BJ (cell line): ENCODE measurements around the gene GNPDA1. TPM values are rescaled to one million over a fixed set of nuclear protein-coding genes. Genes with fewer than 3 reads are reported as not detected.

Experiments
- CTCF ChIA-PET: fragments of 350-600 bp; formaldehyde crosslinking; extraction: SDS; loops from one replicate; lab custom pipeline; 2021; ENCODE audit warnings: antibody characterized with exemption, inconsistent platforms; lab: Yijun Ruan, JAX
- POLR2A ChIA-PET: fragments of 300-600 bp; sonication (Branson Sonifier 250); formaldehyde crosslinking; extraction: SDS; loops from one replicate; lab custom pipeline; 2021; ENCODE audit warnings: antibody characterized with exemption; lab: Charles Lee
- DNase-seq: peaks from one replicate; pipeline ENCODE4 v3.0.0-alpha.2; 2011; ENCODE audit warnings: low read depth
- H3K27me3 ChIP-seq: 2 replicates; pipeline ENCODE4 v1.6.0; 2011; ENCODE audit warnings: low read length; ENCODE audit not compliant: control insufficient read depth, insufficient read depth
- H3K36me3 ChIP-seq: 2 replicates; pipeline ENCODE4 v1.5.1; 2011; ENCODE audit warnings: low read length; ENCODE audit not compliant: control insufficient read depth, insufficient read depth
- H3K4me3 ChIP-seq: 2 replicates; pipeline ENCODE4 v1.5.1; 2011; ENCODE audit warnings: low read depth, mild to moderate bottlenecking, control low read depth, low read length
- polyA minus RNA-seq: library from RNA; depleted of rRNA, polyadenylated mRNA; stranded (reverse); fragments of >200 nt; gene quantifications from 2 replicates; pipeline ENCODE4 v1.2.3, GENCODE V29; 2011; rRNA and poly(A)+ RNA removed
- polyA plus RNA-seq: library from polyadenylated mRNA; depleted of rRNA; stranded (reverse); fragments of >200 nt; gene quantifications from 2 replicates; pipeline ENCODE4 v1.2.3, GENCODE V29; 2011; rRNA removed
- TF ChIP-seq, protein P1 (sequence below): IDR thresholded peaks from 2 replicates; pipeline ENCODE4 v1.5.1; 2011; ENCODE audit warnings: low read depth, mild to moderate bottlenecking, control low read depth, inconsistent platforms, low read length, moderate library complexity; ENCODE audit not compliant: insufficient read depth

Gene GNPDA1
- 12.5 TPM in 2 replicates for polyA plus RNA-seq
- 8.6 and 9.5 TPM in 2 replicates for polyA minus RNA-seq

DNA sequence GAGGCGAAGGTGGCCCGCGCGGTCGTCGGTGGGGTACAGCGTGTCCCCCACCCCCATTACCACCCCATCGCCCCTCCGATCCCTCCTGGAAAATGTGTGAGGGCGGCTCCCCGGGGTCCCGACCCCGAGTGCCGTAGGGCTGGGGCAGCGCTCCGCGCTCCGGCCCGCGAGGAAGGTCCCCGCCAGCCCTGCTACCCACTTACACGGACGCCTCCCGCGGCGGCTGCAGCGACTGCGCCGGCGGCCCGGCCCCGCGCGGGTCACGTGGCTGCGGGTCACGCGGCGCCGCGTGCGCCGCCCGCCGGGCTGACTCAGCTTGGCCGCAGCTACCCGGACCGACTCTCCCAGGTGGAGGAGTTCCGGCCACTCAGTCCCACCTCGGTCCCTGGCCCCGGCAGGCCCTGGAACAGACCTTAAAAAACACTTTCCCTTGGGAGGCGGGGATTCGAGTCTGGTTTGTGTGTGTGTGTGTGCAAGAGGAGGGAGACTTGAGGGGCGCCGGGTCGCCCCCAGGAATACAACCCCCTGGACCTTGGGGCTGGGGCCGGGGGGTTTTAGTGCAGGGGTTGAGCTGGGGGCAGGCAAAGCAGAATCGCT is at the start of gene GNPDA1:
TSS of gene GNPDA1 (minus strand) at position 236 of the 597 bp plus-strand sequence. CDS start 992 bp downstream, outside the sequence.
- CTCF ChIA-PET, result interaction anchor here (0.6 to 5.9 kb wide), 13 partner anchors 11 to 321 kb away, joined by 3 to 50 read pairs (median 5); partner anchors contain the start of genes NDFIP1 and RNF14
- Histone ChIP-seq H3K36me3 (no peaks in the 10 kb centered on the region; the same call in 1 of the 2 replicates), H3K27me3 (peaks cover under 1% of the 10 kb centered on the region; the same call in 1 of the 2 replicates), H3K4me3 (peak within 1 kb of the TSS; percentile 68)
- no peak for DNase-seq
- TF ChIP-seq, protein P1, sequence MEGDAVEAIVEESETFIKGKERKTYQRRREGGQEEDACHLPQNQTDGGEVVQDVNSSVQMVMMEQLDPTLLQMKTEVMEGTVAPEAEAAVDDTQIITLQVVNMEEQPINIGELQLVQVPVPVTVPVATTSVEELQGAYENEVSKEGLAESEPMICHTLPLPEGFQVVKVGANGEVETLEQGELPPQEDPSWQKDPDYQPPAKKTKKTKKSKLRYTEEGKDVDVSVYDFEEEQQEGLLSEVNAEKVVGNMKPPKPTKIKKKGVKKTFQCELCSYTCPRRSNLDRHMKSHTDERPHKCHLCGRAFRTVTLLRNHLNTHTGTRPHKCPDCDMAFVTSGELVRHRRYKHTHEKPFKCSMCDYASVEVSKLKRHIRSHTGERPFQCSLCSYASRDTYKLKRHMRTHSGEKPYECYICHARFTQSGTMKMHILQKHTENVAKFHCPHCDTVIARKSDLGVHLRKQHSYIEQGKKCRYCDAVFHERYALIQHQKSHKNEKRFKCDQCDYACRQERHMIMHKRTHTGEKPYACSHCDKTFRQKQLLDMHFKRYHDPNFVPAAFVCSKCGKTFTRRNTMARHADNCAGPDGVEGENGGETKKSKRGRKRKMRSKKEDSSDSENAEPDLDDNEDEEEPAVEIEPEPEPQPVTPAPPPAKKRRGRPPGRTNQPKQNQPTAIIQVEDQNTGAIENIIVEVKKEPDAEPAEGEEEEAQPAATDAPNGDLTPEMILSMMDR, result no peak
- POLR2A ChIA-PET, result no interaction called here

DNA sequence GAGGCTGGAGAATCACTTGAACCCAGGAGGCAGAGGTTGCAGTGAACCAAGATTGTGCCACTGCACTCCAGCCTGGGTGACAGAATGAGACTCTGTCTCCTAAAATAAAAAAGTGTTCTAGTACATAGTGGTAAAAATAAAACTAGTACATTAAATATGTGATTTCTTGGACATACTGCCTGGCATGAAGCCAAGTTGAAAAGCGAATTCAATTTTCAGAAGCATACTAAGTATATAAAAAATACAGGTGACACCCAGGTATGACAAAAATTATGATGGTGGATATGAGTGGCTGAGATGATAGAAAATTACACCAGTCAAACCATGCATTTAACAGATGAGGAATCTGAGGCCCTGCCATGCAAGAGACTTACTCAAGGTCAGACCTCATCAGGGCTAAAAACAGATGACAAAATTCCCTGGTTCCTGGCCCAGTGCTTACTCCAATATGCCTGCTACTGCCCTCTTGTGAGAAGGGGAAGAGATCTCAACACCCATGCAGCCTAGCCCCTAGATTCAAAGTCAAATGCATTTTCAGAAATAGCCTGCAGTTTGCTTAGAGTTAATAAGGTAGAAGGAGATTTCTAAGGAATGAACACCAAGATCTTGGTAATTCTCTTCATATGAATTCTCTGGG is 46.6 kb upstream of the GNPDA1 start:
- no peaks in the 10 kb centered on the region for H3K36me3 ChIP-seq
- H3K27me3 ChIP-seq, result no peaks in the 10 kb centered on the region
- POLR2A ChIA-PET, result no interaction called here
- TF ChIP-seq, protein P1, result no peak
- CTCF ChIA-PET, result interaction anchor here (1.3 kb wide), 1 partner anchor 27 kb away, joined by 3 read pairs; no protein-coding TSS in a partner anchor
- H3K4me3 ChIP-seq, result no peak overlapping the region
- DNase-seq, result no peak

DNA sequence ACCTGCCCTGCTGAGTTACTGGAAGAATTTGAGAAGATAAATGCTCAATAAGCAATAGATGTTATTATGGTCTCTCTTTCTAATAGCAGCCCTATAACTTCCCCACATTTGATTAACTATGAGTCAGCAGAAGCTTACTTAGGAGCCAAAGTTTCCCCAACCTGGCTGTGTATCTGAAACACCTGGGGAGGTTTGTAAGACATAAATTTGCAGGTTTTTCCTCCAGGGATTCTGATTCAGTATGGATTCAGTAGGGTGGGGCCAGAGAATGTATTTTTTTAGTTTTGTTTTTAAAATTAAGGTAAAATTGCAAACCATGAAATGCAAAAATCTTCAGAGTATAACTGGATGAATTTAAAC is 44.9 kb upstream of the GNPDA1 start:
- Histone ChIP-seq H3K4me3 (no peak overlapping the region), H3K27me3 (no peaks in the 10 kb centered on the region), H3K36me3 (no peaks in the 10 kb centered on the region)
- TF ChIP-seq, protein P1, result no peak
- ChIA-PET CTCF (interaction anchor here (0.9 kb wide), 1 partner anchor 42 kb away, joined by 3 read pairs; no protein-coding TSS in a partner anchor), POLR2A (no interaction called here)
- no peak for DNase-seq

DNA sequence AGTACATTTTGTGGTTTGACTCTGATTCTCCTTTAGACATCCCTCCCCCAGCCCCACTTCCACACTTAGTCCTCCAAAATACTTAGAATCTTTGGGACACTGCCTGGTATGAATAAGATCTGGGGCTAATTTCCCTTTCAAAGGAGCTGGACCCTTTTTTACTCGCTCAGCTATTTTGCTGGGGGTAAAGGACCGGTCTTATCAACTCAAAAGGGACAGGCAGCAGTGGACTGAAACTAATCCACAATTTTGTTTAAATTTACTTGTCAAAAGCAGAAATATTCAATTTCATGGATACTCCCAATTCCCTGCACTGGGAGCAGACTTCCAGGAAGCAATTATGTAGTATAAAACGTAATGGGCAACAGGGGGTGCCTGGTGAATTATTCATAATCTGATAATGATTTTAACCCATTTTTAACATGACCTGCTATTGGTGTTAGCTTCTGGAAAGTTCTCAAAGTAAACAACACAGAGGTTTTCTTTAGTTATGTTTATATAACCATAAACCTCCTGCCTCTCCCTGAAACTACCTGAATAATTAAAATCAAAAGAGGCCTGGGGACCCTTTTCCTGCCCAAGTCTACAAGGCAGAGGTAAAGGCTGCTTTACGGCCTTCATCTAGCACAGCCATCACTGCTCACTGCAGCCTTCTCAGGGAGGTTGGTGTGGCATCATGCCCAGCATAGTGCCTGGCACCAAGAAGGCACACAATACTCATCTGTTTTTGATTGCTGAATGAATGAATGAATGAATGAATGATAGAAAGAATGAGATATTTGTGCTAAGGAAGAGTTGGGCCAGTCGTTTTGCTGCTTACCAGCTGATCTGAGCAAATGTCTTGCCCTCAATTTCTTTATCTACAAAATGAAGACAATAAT is 44.2 kb upstream of the GNPDA1 start:
- TF ChIP-seq, protein P1, result no peak
- POLR2A ChIA-PET, result no interaction called here
- no peak for DNase-seq
- Histone ChIP-seq H3K36me3 (no peaks in the 10 kb centered on the region), H3K4me3 (no peak overlapping the region), H3K27me3 (no peaks in the 10 kb centered on the region)
- CTCF ChIA-PET, result interaction anchor here (0.9 kb wide), 1 partner anchor 41 kb away, joined by 3 read pairs; no protein-coding TSS in a partner anchor
